GM18907 (cell line): ENCODE results near the gene TSHZ1.

ENCODE experiments used
- ATAC-seq: cut with Tn5 transposase; IDR thresholded peaks from one replicate; pipeline ENCODE4 v1.9.1; 2021; ENCODE audit warnings: mild to moderate bottlenecking, moderate library complexity; ENCODE audit not compliant: unreplicated experiment

The TSHZ1 gene

DNA sequence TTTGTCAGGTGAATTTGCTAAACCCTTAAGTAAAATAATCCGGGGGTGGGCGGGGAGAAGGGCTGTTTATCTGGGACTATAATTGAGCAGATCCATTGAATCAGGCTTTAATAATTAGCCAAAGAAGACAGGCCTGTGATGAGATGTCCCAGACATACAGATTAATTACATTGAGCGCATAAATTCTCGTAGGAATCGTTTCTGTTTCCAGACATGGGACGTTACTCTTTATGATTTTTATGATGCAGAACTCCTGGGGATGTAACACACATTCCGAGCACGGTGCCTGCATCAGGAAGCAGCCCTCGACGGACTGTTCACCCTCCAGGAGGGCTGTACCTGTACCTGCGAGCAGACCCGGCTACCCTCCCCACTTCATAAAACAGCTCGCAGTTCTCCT, 128.0 kb downstream of the TSHZ1 start:
- no peak for ATAC-seq
